Memory B cell (primary cell): ENCODE measurements around the gene TULP4.

Experiments used
- ATAC-seq: fragments of 150-1000 bp; cut with Tn5 transposase; 2 replicates; pipeline ENCODE4 v1.10.0; 2021; ENCODE audit warnings: low read depth, mild to moderate bottlenecking, moderate library complexity
- DNase-seq, 2 donors: peaks; one replicate each; pipeline ENCODE4 v3.0.0; 2022; ENCODE audit warnings: low spot score in 2 of 2
- H3K27ac Mint-ChIP-seq: one replicate; pipeline ENCODE4 v1.8.0; 2022; ENCODE audit warnings: mild to moderate bottlenecking, moderate library complexity, mixed read lengths
- H3K27me3 Mint-ChIP-seq: one replicate; pipeline ENCODE4 v1.8.0; 2022; ENCODE audit warnings: mixed read lengths
- H3K36me3 Mint-ChIP-seq: one replicate; pipeline ENCODE4 v1.8.0; 2022; ENCODE audit warnings: mild to moderate bottlenecking, mixed read lengths
- H3K4me1 Mint-ChIP-seq: one replicate; pipeline ENCODE4 v1.8.0; 2022; ENCODE audit warnings: mixed read lengths
- H3K4me3 Mint-ChIP-seq: one replicate; pipeline ENCODE4 v1.8.0; 2022; ENCODE audit warnings: mild to moderate bottlenecking, moderate library complexity, mixed read lengths
- H3K9me3 Mint-ChIP-seq: one replicate; pipeline ENCODE4 v1.8.0; 2022; ENCODE audit warnings: mixed read lengths

The TULP4 gene

GRCh38 chr6:158370805-158371204, 58.5 kb downstream of the TULP4 start:
- Mint-ChIP-seq H3K27me3 (no peaks in the 10 kb centered on the region), H3K4me1 (peaks cover 14% of the 10 kb centered on the region), H3K36me3 (peaks cover 11% of the 10 kb centered on the region), H3K27ac (no peak overlapping the region), H3K4me3 (no peak overlapping the region), H3K9me3 (no peaks in the 10 kb centered on the region)
- DNase-seq (no peak), ATAC-seq (no peak)

GRCh38 chr6:158371261-158371660, 59.0 kb downstream of the TULP4 start:
- Mint-ChIP-seq H3K4me3 (no peak overlapping the region), H3K4me1 (peaks cover 16% of the 10 kb centered on the region), H3K27ac (no peak overlapping the region), H3K36me3 (peaks cover 13% of the 10 kb centered on the region), H3K27me3 (no peaks in the 10 kb centered on the region), H3K9me3 (no peaks in the 10 kb centered on the region)
- ATAC-seq: no peak
- no peak for DNase-seq

GRCh38 chr6:158372574-158372973, 60.3 kb downstream of the TULP4 start:
- Mint-ChIP-seq H3K27me3 (no peaks in the 10 kb centered on the region), H3K9me3 (no peaks in the 10 kb centered on the region), H3K27ac (no peak overlapping the region), H3K4me1 (peaks cover 16% of the 10 kb centered on the region), H3K4me3 (no peak overlapping the region), H3K36me3 (peaks cover 15% of the 10 kb centered on the region)
- ATAC-seq: no peak
- no peak for DNase-seq

GRCh38 chr6:158373214-158373613, 60.9 kb downstream of the TULP4 start:
- ATAC-seq: no peak
- no peaks in the 10 kb centered on the region for H3K27me3 Mint-ChIP-seq
- H3K27ac Mint-ChIP-seq: no peak overlapping the region
- no peak for DNase-seq
- H3K9me3 Mint-ChIP-seq: no peaks in the 10 kb centered on the region
- no peak overlapping the region for H3K4me3 Mint-ChIP-seq
- H3K36me3 Mint-ChIP-seq: peaks cover 15% of the 10 kb centered on the region
- H3K4me1 Mint-ChIP-seq: peaks cover 18% of the 10 kb centered on the region

- H3K27me3 Mint-ChIP-seq: no peaks in the 10 kb centered on the region
- no peaks in the 10 kb centered on the region for H3K9me3 Mint-ChIP-seq
- no peak overlapping the region for H3K4me3 Mint-ChIP-seq
- H3K27ac Mint-ChIP-seq: no peak overlapping the region
- no peak for ATAC-seq
- H3K36me3 Mint-ChIP-seq: peaks cover 15% of the 10 kb centered on the region
- no peak for DNase-seq
- peaks cover 24% of the 10 kb centered on the region for H3K4me1 Mint-ChIP-seq
Observed at GRCh38 chr6:158374020-158374419, 61.8 kb downstream of the TULP4 start.

- Mint-ChIP-seq H3K9me3 (no peaks in the 10 kb centered on the region), H3K27me3 (no peaks in the 10 kb centered on the region), H3K27ac (peak overlapping the region; percentile 32), H3K4me3 (no peak overlapping the region), H3K4me1 (peaks cover 39% of the 10 kb centered on the region), H3K36me3 (peaks cover 15% of the 10 kb centered on the region)
- ATAC-seq (no peak), DNase-seq (no peak)
Observed at GRCh38 chr6:158376631-158377081, 64.4 kb downstream of the TULP4 start.

GRCh38 chr6:158377860-158378259, 65.6 kb downstream of the TULP4 start:
- no peak overlapping the region for H3K4me3 Mint-ChIP-seq
- H3K4me1 Mint-ChIP-seq: peaks cover 45% of the 10 kb centered on the region
- H3K36me3 Mint-ChIP-seq: peaks cover 13% of the 10 kb centered on the region
- no peaks in the 10 kb centered on the region for H3K27me3 Mint-ChIP-seq
- H3K27ac Mint-ChIP-seq: no peak overlapping the region
- ATAC-seq (no peak), DNase-seq (no peak)
- no peaks in the 10 kb centered on the region for H3K9me3 Mint-ChIP-seq

- Mint-ChIP-seq H3K4me1 (peaks cover 48% of the 10 kb centered on the region), H3K36me3 (peaks cover 11% of the 10 kb centered on the region), H3K27ac (peak overlapping the region; percentile 32), H3K4me3 (no peak overlapping the region), H3K27me3 (no peaks in the 10 kb centered on the region), H3K9me3 (no peaks in the 10 kb centered on the region)
- ATAC-seq (no peak), DNase-seq (no peak)
Observed at GRCh38 chr6:158379336-158379735, 67.1 kb downstream of the TULP4 start.

- H3K36me3 Mint-ChIP-seq: peaks cover 6% of the 10 kb centered on the region
- DNase-seq (no peak), ATAC-seq (no peak)
- peak overlapping the region; percentile 62 for H3K27ac Mint-ChIP-seq
- peaks cover 42% of the 10 kb centered on the region for H3K4me1 Mint-ChIP-seq
- no peaks in the 10 kb centered on the region for H3K9me3 Mint-ChIP-seq
- no peak overlapping the region for H3K4me3 Mint-ChIP-seq
- H3K27me3 Mint-ChIP-seq: no peaks in the 10 kb centered on the region
Observed at GRCh38 chr6:158381214-158381613, 68.9 kb downstream of the TULP4 start.

- H3K4me1 Mint-ChIP-seq: peaks cover 37% of the 10 kb centered on the region
Observed at GRCh38 chr6:158382491-158382890, 70.2 kb downstream of the TULP4 start.

GRCh38 chr6:158383057-158383456, 70.8 kb downstream of the TULP4 start:
- no peak for ATAC-seq
- peaks cover 3% of the 10 kb centered on the region for H3K36me3 Mint-ChIP-seq
- H3K9me3 Mint-ChIP-seq: no peaks in the 10 kb centered on the region
- H3K27ac Mint-ChIP-seq: no peak overlapping the region
- H3K4me1 Mint-ChIP-seq: peaks cover 35% of the 10 kb centered on the region
- no peaks in the 10 kb centered on the region for H3K27me3 Mint-ChIP-seq
- H3K4me3 Mint-ChIP-seq: no peak overlapping the region
- DNase-seq: no peak

More at GRCh38 chr6:158382491-158382890, 70.2 kb downstream of the TULP4 start:
- no peaks in the 10 kb centered on the region for H3K9me3 Mint-ChIP-seq
- no peaks in the 10 kb centered on the region for H3K27me3 Mint-ChIP-seq
- DNase-seq (no peak), ATAC-seq (no peak)
- peaks cover 3% of the 10 kb centered on the region for H3K36me3 Mint-ChIP-seq
- H3K27ac Mint-ChIP-seq: no peak overlapping the region
- no peak overlapping the region for H3K4me3 Mint-ChIP-seq

- peak overlapping the region; percentile 2 for H3K27ac Mint-ChIP-seq
- ATAC-seq (no peak), DNase-seq (no peak)
- no peaks in the 10 kb centered on the region for H3K27me3 Mint-ChIP-seq
- H3K4me1 Mint-ChIP-seq: peaks cover 33% of the 10 kb centered on the region
- H3K9me3 Mint-ChIP-seq: no peaks in the 10 kb centered on the region
- H3K4me3 Mint-ChIP-seq: no peak overlapping the region
- peaks cover 3% of the 10 kb centered on the region for H3K36me3 Mint-ChIP-seq
Observed at GRCh38 chr6:158383542-158383941, 71.3 kb downstream of the TULP4 start.

GRCh38 chr6:158384671-158385110, 72.4 kb downstream of the TULP4 start:
- DNase-seq (no peak), ATAC-seq (no peak)
- no peak overlapping the region for H3K27ac Mint-ChIP-seq
- no peak overlapping the region for H3K4me3 Mint-ChIP-seq
- H3K4me1 Mint-ChIP-seq: peaks cover 22% of the 10 kb centered on the region
- no peaks in the 10 kb centered on the region for H3K9me3 Mint-ChIP-seq
- H3K36me3 Mint-ChIP-seq: peaks cover 3% of the 10 kb centered on the region
- no peaks in the 10 kb centered on the region for H3K27me3 Mint-ChIP-seq

GRCh38 chr6:158387036-158387435, 74.8 kb downstream of the TULP4 start:
- H3K27ac Mint-ChIP-seq: no peak overlapping the region
- peaks cover 10% of the 10 kb centered on the region for H3K36me3 Mint-ChIP-seq
- H3K4me1 Mint-ChIP-seq: peaks cover 12% of the 10 kb centered on the region
- no peaks in the 10 kb centered on the region for H3K27me3 Mint-ChIP-seq
- H3K9me3 Mint-ChIP-seq: peaks cover 4% of the 10 kb centered on the region
- DNase-seq (peak in 1 of 2 donors; percentile 4), ATAC-seq (peak; percentile 43)
- H3K4me3 Mint-ChIP-seq: no peak overlapping the region

GRCh38 chr6:158387578-158387977, 75.3 kb downstream of the TULP4 start:
- H3K27ac Mint-ChIP-seq: no peak overlapping the region
- no peak overlapping the region for H3K4me3 Mint-ChIP-seq
- DNase-seq: no peak
- ATAC-seq: no peak
- H3K9me3 Mint-ChIP-seq: peaks cover 4% of the 10 kb centered on the region
- peaks cover 10% of the 10 kb centered on the region for H3K36me3 Mint-ChIP-seq
- H3K4me1 Mint-ChIP-seq: peaks cover 10% of the 10 kb centered on the region
- no peaks in the 10 kb centered on the region for H3K27me3 Mint-ChIP-seq
